Gastroesophageal sphincter (tissue), 3 donors: Measurements from ENCODE around the gene TANK.

Source experiments
- CTCF ChIP-seq, 4 experiments: fragments of 200-600 bp in 2 of 4; fragments of 450-650 bp in 2 of 4; sonication (generic) in 1 of 4; IDR thresholded peaks; one replicate each; pipeline ENCODE4 v1.5.1; 2017 to 2019; ENCODE audit warnings: antibody characterized with exemption in 4 of 4, mild to moderate bottlenecking in 2 of 4, moderate library complexity in 2 of 4
- EP300 ChIP-seq: sonication (generic); formaldehyde crosslinking; IDR thresholded peaks from one replicate; pipeline ENCODE4 v1.6.1; 2017; ENCODE audit warnings: antibody characterized with exemption, mild to moderate bottlenecking
- POLR2A ChIP-seq, 2 donors: fragments of 450-650 bp; IDR thresholded peaks; one replicate each; pipeline ENCODE4 v1.6.1; 2017; ENCODE audit warnings: antibody characterized with exemption in 2 of 2, mild to moderate bottlenecking in 2 of 2, moderate library complexity in 1 of 2
- POLR2AphosphoS5 ChIP-seq: sonication (generic); formaldehyde crosslinking; IDR thresholded peaks from one replicate; pipeline ENCODE4 v1.6.1; 2017; ENCODE audit warnings: antibody characterized with exemption

- TF ChIP-seq CTCF (IDR thresholded peaks at IDR 0.05) (no peak), POLR2A (IDR thresholded peaks at IDR 0.05) (no peak), EP300 (no peak), POLR2AphosphoS5 (no peak)
Observed at GRCh38 chr2:161172901-161173540, 12.8 kb downstream of the TANK start.
